SK-N-SH (cell line): ENCODE measurements around the gene QTRT2. TPM values are rescaled to one million over a fixed set of nuclear protein-coding genes. Genes with fewer than 3 reads are reported as not detected.

ENCODE experiments used
- CTCF ChIA-PET: fragments of 300-600, 350-600 bp; formaldehyde crosslinking; extraction: SDS; loops from one replicate; lab custom pipeline; 2021; lab: Yijun Ruan, JAX
- POLR2A ChIA-PET: fragments of 350-600 bp; sonication (Branson Sonifier 250); formaldehyde crosslinking; extraction: SDS; loops from one replicate; lab custom pipeline; 2020; ENCODE audit warnings: antibody characterized with exemption, inconsistent platforms; lab: Yijun Ruan, JAX
- DNase-seq: peaks from one replicate; pipeline ENCODE4 v3.0.0; 2012
- H2AFZ ChIP-seq: fragments of 200-600 bp; sonication (generic); 2 replicates; pipeline ENCODE4 v1.8.1; 2016; ENCODE audit warnings: antibody characterized with exemption, mild to moderate bottlenecking, low read depth
- H3F3A ChIP-seq: fragments of 200-600 bp; sonication (generic); replicated peaks from 2 replicates; pipeline ENCODE3; 2016; ENCODE audit warnings: antibody characterized with exemption, mild to moderate bottlenecking; ENCODE audit not compliant: insufficient read depth
- H3K27ac ChIP-seq, 2 experiments: fragments of 200-500 bp in 1 of 2; fragments of 200-600 bp in 1 of 2; sonication (Bioruptor generic) in 1 of 2; sonication (generic), shearing (Covaris generic) in 1 of 2; 2 replicates each; pipeline versions ENCODE4 v1.5.1 to v1.6.1; 2014 to 2016; ENCODE audit warnings: low read depth in 2 of 2, inconsistent platforms in 1 of 2, low read length in 1 of 2, mild to moderate bottlenecking in 1 of 2, mixed read lengths in 1 of 2
- H3K27me3 ChIP-seq: fragments of 200-600 bp; sonication (generic), shearing (Covaris generic); 2 replicates; pipeline ENCODE4 v1.6.1; 2016; ENCODE audit warnings: mixed run types; ENCODE audit not compliant: insufficient read depth
- H3K36me3 ChIP-seq, 2 experiments: fragments of 200-500 bp in 1 of 2; fragments of 200-600 bp in 1 of 2; sonication (Bioruptor generic) in 1 of 2; sonication (generic) in 1 of 2; replicated peaks in 1 of 2; 2 replicates each; pipeline versions ENCODE3 to v1.5.1; 2014 to 2016; ENCODE audit warnings: low read length in 1 of 2, mild to moderate bottlenecking in 1 of 2; ENCODE audit not compliant: insufficient read depth in 2 of 2, control insufficient read depth in 1 of 2
- H3K4me1 ChIP-seq, 2 experiments: fragments of 200-500 bp in 1 of 2; fragments of 200-600 bp in 1 of 2; sonication (Bioruptor generic) in 1 of 2; sonication (generic), shearing (Covaris generic) in 1 of 2; 2 replicates each; pipeline versions ENCODE4 v1.5.1 to v1.6.1; 2014 to 2016; ENCODE audit warnings: low read depth in 1 of 2, low read length in 1 of 2, mixed run types in 1 of 2; ENCODE audit not compliant: insufficient read depth in 2 of 2, control insufficient read depth in 1 of 2
- H3K4me2 ChIP-seq: fragments of 200-600 bp; sonication (generic), shearing (Covaris generic); 2 replicates; pipeline ENCODE4 v1.6.1; 2017; ENCODE audit warnings: mixed run types
- H3K4me3 ChIP-seq, 2 experiments: fragments of 200-500 bp in 1 of 2; fragments of 200-600 bp in 1 of 2; sonication (Bioruptor generic) in 1 of 2; sonication (generic), shearing (Covaris generic) in 1 of 2; 2 replicates each; pipeline versions ENCODE4 v1.5.1 to v1.8.1; 2014 to 2016; ENCODE audit warnings: low read depth in 2 of 2, inconsistent platforms in 1 of 2, low read length in 1 of 2, mild to moderate bottlenecking in 1 of 2, mixed read lengths in 1 of 2, moderate library complexity in 1 of 2
- H3K79me2 ChIP-seq: fragments of 200-600 bp; sonication (generic); 2 replicates; pipeline ENCODE4 v1.8.1; 2017; ENCODE audit warnings: mild to moderate bottlenecking; ENCODE audit not compliant: insufficient read depth
- H3K9ac ChIP-seq: fragments of 200-600 bp; sonication (generic); 2 replicates; pipeline ENCODE4 v1.6.1; 2017; ENCODE audit warnings: mixed run types
- H3K9me2 ChIP-seq: fragments of 200-600 bp; sonication (generic); 2 replicates; pipeline ENCODE4 v1.6.1; 2017; ENCODE audit warnings: mixed run types
- H3K9me3 ChIP-seq: fragments of 200-600 bp; sonication (generic); 2 replicates; pipeline ENCODE4 v1.6.1; 2017; ENCODE audit warnings: mixed run types, mild to moderate bottlenecking, moderate library complexity
- H4K20me1 ChIP-seq: fragments of 200-600 bp; sonication (generic); 2 replicates; pipeline ENCODE4 v1.6.1; 2017; ENCODE audit warnings: mild to moderate bottlenecking, mixed run types; ENCODE audit not compliant: insufficient read depth
- ELF1 ChIP-seq: IDR thresholded peaks from 2 replicates; pipeline ENCODE4 v1.4.0; 2012
- EP300 ChIP-seq, 2 experiments: IDR thresholded peaks; 2 replicates each; pipeline versions ENCODE4 v1.4.0 to v1.6.1; 2012; ENCODE audit warnings: borderline replicate concordance in 1 of 2, low read depth in 1 of 2, low read length in 1 of 2
- EZH2phosphoT487 ChIP-seq: fragments of 200-600 bp; sonication (generic); IDR thresholded peaks from 2 replicates; pipeline ENCODE4 v1.6.1; 2017; ENCODE audit warnings: low read depth, mixed run types, mild to moderate bottlenecking, antibody characterized with exemption, moderate library complexity, borderline replicate concordance
- FOSL2 ChIP-seq: IDR thresholded peaks from 2 replicates; pipeline ENCODE4 v1.4.0; 2012; ENCODE audit warnings: low read depth, mild to moderate bottlenecking, moderate library complexity, borderline replicate concordance
- FOXJ3 ChIP-seq: sonication (generic); formaldehyde crosslinking; IDR thresholded peaks from 2 replicates; pipeline ENCODE4 v1.5.1; 2020; ENCODE audit warnings: mild to moderate bottlenecking, missing genetic modification reagents
- FOXM1 ChIP-seq: IDR thresholded peaks from 2 replicates; pipeline ENCODE4 v1.4.0; 2012; ENCODE audit warnings: low read depth, mild to moderate bottlenecking
- GATA2 ChIP-seq: sonication (generic); formaldehyde crosslinking; IDR thresholded peaks from 2 replicates; pipeline ENCODE4 v1.5.0; 2020; ENCODE audit warnings: mild to moderate bottlenecking, missing genetic modification reagents
- JUND ChIP-seq: IDR thresholded peaks from 2 replicates; pipeline ENCODE4 v1.4.0; 2012
- MXI1 ChIP-seq: IDR thresholded peaks from 2 replicates; pipeline ENCODE4 v1.6.1; 2012; ENCODE audit warnings: mild to moderate bottlenecking, low read depth, low read length, improper control_type of control experiment
- NFIC ChIP-seq: IDR thresholded peaks from 2 replicates; pipeline ENCODE4 v1.4.0; 2012; ENCODE audit warnings: borderline replicate concordance
- NRF1 ChIP-seq: IDR thresholded peaks from 2 replicates; pipeline ENCODE4 v1.6.1; 2012; ENCODE audit warnings: low read depth, mild to moderate bottlenecking, low read length
- RAD21 ChIP-seq: IDR thresholded peaks from 2 replicates; pipeline ENCODE4 v1.6.1; 2012; ENCODE audit warnings: mild to moderate bottlenecking, low read length
- RCOR1 ChIP-seq: fragments of 150-350 bp; IDR thresholded peaks from 2 replicates; pipeline ENCODE4 v1.6.1; 2017; ENCODE audit warnings: antibody characterized with exemption, low read length
- SIN3A ChIP-seq: IDR thresholded peaks from 2 replicates; pipeline ENCODE4 v1.6.1; 2012; ENCODE audit warnings: low read depth, mild to moderate bottlenecking, low read length, moderate library complexity, borderline replicate concordance
- SMC3 ChIP-seq: IDR thresholded peaks from 2 replicates; pipeline ENCODE4 v1.6.1; 2012; ENCODE audit warnings: low read depth, low read length, improper control_type of control experiment
- TAF1 ChIP-seq: IDR thresholded peaks from 2 replicates; pipeline ENCODE4 v1.6.1; 2012; ENCODE audit warnings: low read depth, mild to moderate bottlenecking, low read length, moderate library complexity, borderline replicate concordance
- TEAD4 ChIP-seq: IDR thresholded peaks from 2 replicates; pipeline ENCODE4 v1.4.0; 2012; ENCODE audit warnings: mild to moderate bottlenecking, borderline replicate concordance; ENCODE audit not compliant: insufficient read depth
- WGBS: methylation state at CpG from one replicate; pipeline ENCODE4 v1.1.6; 2017; ENCODE audit warnings: low lambda C conversion rate; 5-methylcytosine and 5-hydroxymethylcytosine counted together
- polyA plus RNA-seq, 3 experiments: library from polyadenylated mRNA; depleted of rRNA; stranded (reverse); fragments of >200 nt; gene quantifications; 2 replicates each; pipeline ENCODE4 v1.2.3, GENCODE V29; 2012
- TF ChIP-seq, protein P1 (sequence below): IDR thresholded peaks from 2 replicates; pipeline ENCODE4 v1.6.1; 2012; ENCODE audit warnings: mild to moderate bottlenecking, low read depth, low read length, moderate library complexity
- TF ChIP-seq, protein P2 (sequence below): IDR thresholded peaks from 2 replicates; pipeline ENCODE4; 2012

QTRT2 gene
- polyA plus RNA-seq, 1 of the 3 experiments (the other 2 are of a cell fraction): 6.2 TPM

GRCh38 chr3:114011059-114011797 is 45.3 kb upstream of the QTRT2 start:
- H3K4me1 ChIP-seq: no peaks in the 10 kb centered on the region
- H2AFZ ChIP-seq: no peak overlapping the region
- H3K27ac ChIP-seq: no peak overlapping the region
- DNase-seq: no peak
- H3K9me2 ChIP-seq: no peaks in the 10 kb centered on the region
- no peaks in the 10 kb centered on the region for H3F3A ChIP-seq
- H3K27me3 ChIP-seq: no peaks in the 10 kb centered on the region
- ChIA-PET CTCF (interaction anchor here (1.8 kb wide), 1 partner anchor 29 kb away, joined by 4 read pairs; no protein-coding TSS in a partner anchor), POLR2A (no interaction called here)
- WGBS: 73% methylated on average over 2 of the region's 2 CpGs
- H3K4me2 ChIP-seq: no peak overlapping the region
- peaks cover 0 to 3% of the 10 kb centered on the region in 2 experiments for H3K36me3 ChIP-seq
- H3K9ac ChIP-seq: no peak overlapping the region
- H3K79me2 ChIP-seq: no peaks in the 10 kb centered on the region
- H3K4me3 ChIP-seq: no peak overlapping the region
- no peak for TF ChIP-seq SIN3A
- TF ChIP-seq, protein P1, sequence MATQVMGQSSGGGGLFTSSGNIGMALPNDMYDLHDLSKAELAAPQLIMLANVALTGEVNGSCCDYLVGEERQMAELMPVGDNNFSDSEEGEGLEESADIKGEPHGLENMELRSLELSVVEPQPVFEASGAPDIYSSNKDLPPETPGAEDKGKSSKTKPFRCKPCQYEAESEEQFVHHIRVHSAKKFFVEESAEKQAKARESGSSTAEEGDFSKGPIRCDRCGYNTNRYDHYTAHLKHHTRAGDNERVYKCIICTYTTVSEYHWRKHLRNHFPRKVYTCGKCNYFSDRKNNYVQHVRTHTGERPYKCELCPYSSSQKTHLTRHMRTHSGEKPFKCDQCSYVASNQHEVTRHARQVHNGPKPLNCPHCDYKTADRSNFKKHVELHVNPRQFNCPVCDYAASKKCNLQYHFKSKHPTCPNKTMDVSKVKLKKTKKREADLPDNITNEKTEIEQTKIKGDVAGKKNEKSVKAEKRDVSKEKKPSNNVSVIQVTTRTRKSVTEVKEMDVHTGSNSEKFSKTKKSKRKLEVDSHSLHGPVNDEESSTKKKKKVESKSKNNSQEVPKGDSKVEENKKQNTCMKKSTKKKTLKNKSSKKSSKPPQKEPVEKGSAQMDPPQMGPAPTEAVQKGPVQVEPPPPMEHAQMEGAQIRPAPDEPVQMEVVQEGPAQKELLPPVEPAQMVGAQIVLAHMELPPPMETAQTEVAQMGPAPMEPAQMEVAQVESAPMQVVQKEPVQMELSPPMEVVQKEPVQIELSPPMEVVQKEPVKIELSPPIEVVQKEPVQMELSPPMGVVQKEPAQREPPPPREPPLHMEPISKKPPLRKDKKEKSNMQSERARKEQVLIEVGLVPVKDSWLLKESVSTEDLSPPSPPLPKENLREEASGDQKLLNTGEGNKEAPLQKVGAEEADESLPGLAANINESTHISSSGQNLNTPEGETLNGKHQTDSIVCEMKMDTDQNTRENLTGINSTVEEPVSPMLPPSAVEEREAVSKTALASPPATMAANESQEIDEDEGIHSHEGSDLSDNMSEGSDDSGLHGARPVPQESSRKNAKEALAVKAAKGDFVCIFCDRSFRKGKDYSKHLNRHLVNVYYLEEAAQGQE: no peak
- TF ChIP-seq GATA2 (CRISPR knock-in tag): no peak
- no peak for TF ChIP-seq NRF1
- no peak for TF ChIP-seq FOXM1
- TF ChIP-seq TEAD4: no peak
- no peak for TF ChIP-seq FOSL2
- TF ChIP-seq EP300 (IDR thresholded peaks at IDR 0.05; ENCODE audit: borderline replicate concordance in 1 of 2, low read depth in 1 of 2, low read length in 1 of 2): no peak
- H4K20me1 ChIP-seq: no peaks in the 10 kb centered on the region
- H3K9me3 ChIP-seq: no peaks in the 10 kb centered on the region

DNA sequence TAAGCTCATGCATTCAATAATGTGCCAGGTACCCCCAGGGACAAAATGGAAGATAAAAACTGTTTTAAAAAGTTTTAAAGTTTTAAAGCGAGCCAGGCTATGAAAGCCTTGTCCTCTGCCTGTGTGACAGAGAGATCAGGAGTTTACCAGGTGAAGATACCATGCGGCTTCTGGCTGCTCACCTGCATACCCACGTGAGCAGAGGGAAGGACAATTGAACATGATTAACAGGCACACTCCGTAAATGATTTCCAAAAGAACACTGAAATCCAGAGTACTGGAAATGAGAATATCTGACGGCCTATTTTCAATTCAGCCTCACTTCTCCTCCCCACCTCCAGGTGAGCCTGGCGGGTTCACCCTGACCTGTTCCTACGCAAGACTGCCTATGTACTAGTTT is 42.3 kb upstream of the QTRT2 start:
- Histone ChIP-seq H2AFZ (no peak overlapping the region), H3K9me2 (no peaks in the 10 kb centered on the region), H3K4me2 (no peak overlapping the region), H3K9me3 (no peaks in the 10 kb centered on the region), H3F3A (no peaks in the 10 kb centered on the region), H3K4me3 (no peak overlapping the region), H3K27me3 (no peaks in the 10 kb centered on the region), H3K36me3 (peaks cover 0 to 3% of the 10 kb centered on the region in 2 experiments), H3K4me1 (no peaks in the 10 kb centered on the region), H3K9ac (no peak overlapping the region), H3K27ac (no peak overlapping the region), H4K20me1 (no peaks in the 10 kb centered on the region), H3K79me2 (no peaks in the 10 kb centered on the region)
- ChIA-PET CTCF (no interaction called here), POLR2A (no interaction called here)
- no peak for DNase-seq
- WGBS: 92% methylated on average over 7 of the region's 7 CpGs
- TF ChIP-seq RAD21: no peak
- no peak for TF ChIP-seq FOXJ3 (CRISPR knock-in tag)
- TF ChIP-seq ELF1: no peak
- no peak for TF ChIP-seq MXI1
- no peak for TF ChIP-seq SMC3
- no peak for TF ChIP-seq GATA2 (CRISPR knock-in tag)
- no peak for TF ChIP-seq JUND
- no peak for TF ChIP-seq RCOR1
- TF ChIP-seq EZH2phosphoT487: no peak
- TF ChIP-seq, protein P1: no peak
- TF ChIP-seq, protein P2, sequence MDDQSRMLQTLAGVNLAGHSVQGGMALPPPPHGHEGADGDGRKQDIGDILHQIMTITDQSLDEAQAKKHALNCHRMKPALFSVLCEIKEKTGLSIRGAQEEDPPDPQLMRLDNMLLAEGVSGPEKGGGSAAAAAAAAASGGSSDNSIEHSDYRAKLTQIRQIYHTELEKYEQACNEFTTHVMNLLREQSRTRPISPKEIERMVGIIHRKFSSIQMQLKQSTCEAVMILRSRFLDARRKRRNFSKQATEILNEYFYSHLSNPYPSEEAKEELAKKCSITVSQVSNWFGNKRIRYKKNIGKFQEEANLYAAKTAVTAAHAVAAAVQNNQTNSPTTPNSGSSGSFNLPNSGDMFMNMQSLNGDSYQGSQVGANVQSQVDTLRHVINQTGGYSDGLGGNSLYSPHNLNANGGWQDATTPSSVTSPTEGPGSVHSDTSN: no peak
- no peak for TF ChIP-seq TAF1
- TF ChIP-seq NFIC: no peak
